AG04449 (cell line): ENCODE measurements around the gene ZNF160.
"Not testable (repeated sequence)": the region's sequence is repeated elsewhere in the genome, so short reads cannot be mapped to it uniquely, and the experiment has no call there.

Experiments used
- CTCF ChIA-PET: fragments of 350-600 bp; formaldehyde crosslinking; extraction: SDS; loops from one replicate; lab custom pipeline; 2021; ENCODE audit warnings: antibody characterized with exemption; lab: Yijun Ruan, JAX
- POLR2A ChIA-PET: fragments of 400-600, 350-600 bp; formaldehyde crosslinking; extraction: SDS; loops from one replicate; lab custom pipeline; 2020; ENCODE audit warnings: antibody characterized with exemption, inconsistent platforms; lab: Yijun Ruan, JAX
- DNase-seq: peaks from one replicate; pipeline ENCODE4 v3.0.0-alpha.2; 2010; ENCODE audit warnings: low read depth, low spot score
- H3K4me3 ChIP-seq: 2 replicates; pipeline ENCODE4 v1.5.1; 2011; ENCODE audit warnings: low read depth, mild to moderate bottlenecking, control low read depth, low read length
- TF ChIP-seq, protein P1 (sequence below): IDR thresholded peaks from one replicate; pipeline ENCODE4 v1.5.1; 2011; ENCODE audit warnings: mild to moderate bottlenecking, moderate library complexity, low read length, control low read depth, inconsistent platforms; ENCODE audit not compliant: insufficient read depth; ENCODE audit errors: missing control alignments

Gene ZNF160

GRCh38 chr19:53131085-53131590 is 27.9 kb upstream of the ZNF160 start:
- CTCF ChIA-PET, result no interaction called here
- TF ChIP-seq, protein P1, sequence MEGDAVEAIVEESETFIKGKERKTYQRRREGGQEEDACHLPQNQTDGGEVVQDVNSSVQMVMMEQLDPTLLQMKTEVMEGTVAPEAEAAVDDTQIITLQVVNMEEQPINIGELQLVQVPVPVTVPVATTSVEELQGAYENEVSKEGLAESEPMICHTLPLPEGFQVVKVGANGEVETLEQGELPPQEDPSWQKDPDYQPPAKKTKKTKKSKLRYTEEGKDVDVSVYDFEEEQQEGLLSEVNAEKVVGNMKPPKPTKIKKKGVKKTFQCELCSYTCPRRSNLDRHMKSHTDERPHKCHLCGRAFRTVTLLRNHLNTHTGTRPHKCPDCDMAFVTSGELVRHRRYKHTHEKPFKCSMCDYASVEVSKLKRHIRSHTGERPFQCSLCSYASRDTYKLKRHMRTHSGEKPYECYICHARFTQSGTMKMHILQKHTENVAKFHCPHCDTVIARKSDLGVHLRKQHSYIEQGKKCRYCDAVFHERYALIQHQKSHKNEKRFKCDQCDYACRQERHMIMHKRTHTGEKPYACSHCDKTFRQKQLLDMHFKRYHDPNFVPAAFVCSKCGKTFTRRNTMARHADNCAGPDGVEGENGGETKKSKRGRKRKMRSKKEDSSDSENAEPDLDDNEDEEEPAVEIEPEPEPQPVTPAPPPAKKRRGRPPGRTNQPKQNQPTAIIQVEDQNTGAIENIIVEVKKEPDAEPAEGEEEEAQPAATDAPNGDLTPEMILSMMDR, result no peak
- no peak overlapping the region; the same call in 1 of the 2 replicates for H3K4me3 ChIP-seq
- DNase-seq, result no peak
- POLR2A ChIA-PET, result no interaction called here

DNA sequence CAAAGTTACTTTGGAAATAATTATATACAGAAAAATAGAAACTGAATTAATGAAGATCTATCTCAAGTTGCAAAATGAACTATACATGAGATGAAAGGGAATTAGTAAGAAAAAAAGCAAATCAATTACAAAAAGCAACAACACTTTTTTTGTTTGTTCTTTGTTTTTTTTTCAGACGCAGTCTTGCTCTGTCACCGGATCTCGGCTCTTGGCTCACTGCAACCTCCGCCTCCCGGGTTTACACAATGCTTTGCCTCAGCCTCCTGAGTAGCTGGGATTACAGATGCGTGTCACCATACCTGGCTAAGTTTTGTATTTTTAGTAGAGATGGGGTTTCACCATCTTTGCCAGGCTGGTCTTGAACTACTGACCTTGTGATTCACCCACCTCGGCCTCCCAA is 27.3 kb upstream of the ZNF160 start:
- no peak for DNase-seq
- CTCF ChIA-PET, result no interaction called here

GRCh38 chr19:53126733-53127526 is 23.7 kb upstream of the ZNF160 start:
- DNase-seq, POLR2A ChIA-PET, CTCF ChIA-PET, H3K4me3 ChIP-seq: not testable (repeated sequence)

More for the DNA sequence above, 27.3 kb upstream of the ZNF160 start:
- TF ChIP-seq, protein P1, result no peak
- POLR2A ChIA-PET, result no interaction called here
- H3K4me3 ChIP-seq, result no peak overlapping the region

DNA sequence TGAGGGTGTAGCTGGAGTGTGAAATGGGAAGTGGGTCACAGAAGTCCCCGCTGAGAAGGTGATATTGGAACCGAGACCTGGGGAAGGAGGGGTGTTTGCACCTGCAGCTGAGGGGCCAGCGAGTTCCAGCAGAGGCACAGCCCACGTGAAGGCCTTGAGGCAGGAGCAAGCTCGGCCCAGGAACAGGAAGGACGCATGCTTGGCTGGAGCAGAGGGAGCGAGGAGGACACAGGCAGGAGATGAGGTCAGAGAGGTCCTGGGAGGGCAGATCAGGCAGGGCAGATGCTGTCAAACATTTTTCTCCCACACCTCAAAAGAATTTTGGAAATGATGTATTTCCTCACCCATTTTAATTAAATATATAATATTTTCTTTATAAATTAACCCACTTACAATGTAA is 20.2 kb upstream of the ZNF160 start:
- CTCF ChIA-PET, result interaction anchor here (0.6 kb wide), 1 partner anchor 301 kb away, joined by 3 read pairs; no protein-coding TSS in a partner anchor
- no peak overlapping the region for H3K4me3 ChIP-seq
- DNase-seq, result no peak
- TF ChIP-seq, protein P1, result no peak
- POLR2A ChIA-PET, result no interaction called here

DNA sequence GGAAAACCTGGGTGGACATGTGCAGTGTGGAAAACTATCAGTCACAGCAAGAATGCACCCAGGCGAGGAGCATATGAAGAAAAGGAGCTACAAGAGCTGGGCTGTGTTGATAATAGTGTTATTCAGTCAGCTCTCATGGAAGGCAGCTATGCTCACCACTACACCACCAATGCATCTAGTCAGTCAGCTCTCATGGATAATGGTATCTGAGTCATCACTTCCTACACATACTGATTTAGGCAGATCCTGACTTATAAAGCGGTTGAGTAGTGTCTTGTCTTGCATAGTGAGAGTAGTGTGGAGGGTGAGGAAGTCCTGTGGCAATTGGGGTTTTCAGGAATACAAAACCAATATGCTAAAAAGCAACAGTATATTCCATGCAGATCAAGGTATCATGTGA is 9.1 kb upstream of the ZNF160 start:
- ChIA-PET POLR2A (no interaction called here), CTCF (no interaction called here)
- DNase-seq, result no peak
- TF ChIP-seq, protein P1, result no peak
- H3K4me3 ChIP-seq, result no peak overlapping the region

- ChIA-PET CTCF (no interaction called here), POLR2A (no interaction called here)
- no peak for DNase-seq
- TF ChIP-seq, protein P1, result no peak
- H3K4me3 ChIP-seq, result no peak overlapping the region
Observed at GRCh38 chr19:53109527-53109926, 6.3 kb upstream of the ZNF160 start.

DNA sequence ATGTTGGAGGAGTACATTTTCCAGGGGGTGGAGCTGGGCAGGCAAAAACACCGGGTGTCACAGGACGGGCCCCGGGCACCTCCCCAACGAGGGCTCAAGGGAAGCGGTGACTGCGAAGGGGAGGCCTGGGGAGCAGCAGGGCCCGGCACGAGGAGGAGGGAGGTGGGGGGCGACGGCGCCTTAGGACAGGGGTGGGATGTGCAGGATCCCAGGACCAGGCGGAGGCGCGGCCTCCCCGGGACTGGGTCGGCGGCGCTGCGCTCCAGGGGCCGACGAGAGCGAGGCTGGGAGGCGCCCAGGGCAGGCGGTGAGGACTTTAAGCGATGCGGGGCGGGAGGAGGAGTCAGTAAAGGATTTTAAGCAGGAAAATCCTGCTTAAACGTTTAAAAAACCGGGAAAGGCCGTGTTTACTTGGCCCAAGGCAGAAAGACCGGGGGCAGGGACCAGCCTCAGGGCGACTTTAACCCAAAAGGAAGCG is 427 bp downstream of the ZNF160 start:
- no peak for DNase-seq
- ChIA-PET POLR2A (interaction anchor here (0.6 kb wide), 1 partner anchor 168 kb away, joined by 3 read pairs; no protein-coding TSS in a partner anchor), CTCF (no interaction called here)
- TF ChIP-seq, protein P1, result no peak
- peak overlapping the region; percentile 92 for H3K4me3 ChIP-seq
